HG03025 (cell line): ENCODE data around the gene EIF5A.

ENCODE experiments used
- ATAC-seq: cut with Tn5 transposase; IDR thresholded peaks from one replicate; pipeline ENCODE4 v1.9.1; 2021; ENCODE audit warnings: mild to moderate bottlenecking, moderate library complexity; ENCODE audit not compliant: unreplicated experiment, low FRiP score

The EIF5A gene

DNA sequence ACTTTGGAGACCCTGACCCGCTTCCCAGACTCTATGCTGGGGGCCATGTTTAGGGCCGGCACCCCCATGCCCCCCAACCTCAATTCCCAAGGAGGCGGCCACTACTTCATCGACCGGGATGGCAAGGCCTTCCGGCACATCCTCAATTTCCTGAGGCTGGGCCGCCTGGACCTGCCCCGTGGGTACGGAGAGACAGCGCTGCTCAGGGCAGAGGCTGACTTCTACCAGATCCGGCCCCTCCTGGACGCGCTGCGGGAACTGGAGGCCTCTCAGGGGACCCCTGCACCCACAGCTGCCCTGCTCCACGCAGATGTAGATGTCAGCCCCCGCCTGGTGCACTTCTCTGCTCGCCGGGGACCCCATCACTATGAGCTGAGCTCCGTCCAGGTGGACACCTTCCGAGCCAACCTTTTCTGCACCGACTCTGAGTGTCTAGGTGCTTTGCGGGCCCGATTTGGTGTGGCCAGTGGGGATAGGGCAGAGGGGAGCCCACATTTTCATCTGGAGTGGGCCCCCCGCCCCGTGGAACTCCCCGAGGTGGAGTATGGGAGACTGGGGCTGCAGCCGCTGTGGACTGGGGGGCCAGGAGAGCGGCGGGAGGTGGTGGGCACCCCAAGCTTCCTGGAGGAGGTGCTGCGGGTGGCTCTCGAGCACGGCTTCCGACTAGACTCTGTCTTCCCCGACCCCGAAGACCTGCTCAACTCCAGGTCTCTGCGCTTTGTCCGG lies 45.6 kb downstream of the EIF5A start:
- no peak for ATAC-seq

- ATAC-seq, result no peak
These were observed 46.9 kb downstream of the EIF5A start for GRCh38 chr17:7354262-7354843.

DNA sequence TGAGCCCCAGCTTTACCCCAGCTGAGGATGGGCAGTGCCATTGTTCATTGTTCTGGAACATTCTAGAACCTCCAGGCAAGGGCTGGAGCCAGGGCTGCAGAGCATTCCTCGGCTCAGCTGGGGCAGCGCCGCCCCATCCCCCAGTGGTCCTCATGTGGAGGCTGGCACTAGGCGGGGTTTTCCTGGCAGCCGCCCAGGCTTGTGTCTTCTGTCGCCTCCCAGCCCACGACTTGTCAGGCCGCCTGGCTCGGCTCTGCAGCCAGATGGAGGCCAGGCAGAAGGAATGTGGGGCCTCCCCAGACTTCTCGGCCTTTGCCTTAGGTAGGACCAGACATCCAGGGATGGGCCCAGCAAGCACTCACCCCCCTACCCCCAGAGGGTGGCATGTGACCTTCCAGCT lies 47.6 kb downstream of the EIF5A start, which contains the start of gene TMEM95:
TSS of gene TMEM95 (plus strand) at position 104 of the 400 bp plus-strand sequence. CDS start at position 153, 49 bp downstream.
- no peak for ATAC-seq

DNA sequence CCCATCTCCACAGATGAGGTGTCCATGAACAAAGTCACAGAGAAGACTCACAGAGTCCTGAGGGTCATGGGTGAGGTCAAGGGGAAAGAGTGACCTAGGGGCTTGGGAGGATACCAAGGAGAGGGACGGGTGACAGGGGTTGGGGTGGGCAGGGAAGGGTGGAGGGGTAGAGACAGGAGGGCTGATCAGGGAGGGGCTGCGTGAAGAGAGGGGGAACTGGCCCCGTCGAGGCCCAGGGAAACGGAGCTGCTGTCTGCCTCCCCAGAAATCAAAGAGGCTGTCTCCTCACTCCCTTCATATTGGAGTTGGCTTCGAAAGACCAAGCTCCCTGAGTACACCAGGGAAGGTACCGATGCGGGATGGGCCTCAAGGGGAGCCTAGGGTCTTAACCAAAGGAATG lies 48.1 kb downstream of the EIF5A start:
- ATAC-seq, result no peak

DNA sequence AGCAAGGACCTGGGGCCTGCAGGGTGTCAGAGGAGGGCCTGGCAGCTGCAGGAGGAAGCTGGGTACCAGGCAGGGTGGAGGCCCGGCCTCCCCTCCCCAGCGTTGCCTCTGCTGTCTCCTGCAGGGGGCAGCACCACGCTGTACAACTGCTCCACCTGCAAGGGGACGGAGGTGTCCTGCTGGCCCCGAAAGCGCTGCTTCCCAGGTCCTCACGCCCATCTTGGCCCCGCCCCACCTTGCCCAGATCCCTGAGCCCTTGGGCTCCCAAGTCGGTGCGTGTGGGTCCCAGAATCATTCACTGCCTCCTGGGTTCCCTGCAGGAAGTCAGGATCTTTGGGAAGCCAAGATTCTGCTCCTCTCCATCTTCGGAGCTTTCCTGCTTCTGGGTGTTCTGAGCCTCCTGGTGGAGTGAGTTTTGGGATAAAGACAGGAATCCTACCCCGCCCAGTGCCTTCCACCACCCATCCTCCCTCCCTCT lies 48.7 kb downstream of the EIF5A start:
- no peak for ATAC-seq

- ATAC-seq, result no peak
These were observed 49.3 kb downstream of the EIF5A start for GRCh38 chr17:7356756-7357155.

- ATAC-seq, result no peak
These were observed 50.0 kb downstream of the EIF5A start for GRCh38 chr17:7357381-7357780.

DNA sequence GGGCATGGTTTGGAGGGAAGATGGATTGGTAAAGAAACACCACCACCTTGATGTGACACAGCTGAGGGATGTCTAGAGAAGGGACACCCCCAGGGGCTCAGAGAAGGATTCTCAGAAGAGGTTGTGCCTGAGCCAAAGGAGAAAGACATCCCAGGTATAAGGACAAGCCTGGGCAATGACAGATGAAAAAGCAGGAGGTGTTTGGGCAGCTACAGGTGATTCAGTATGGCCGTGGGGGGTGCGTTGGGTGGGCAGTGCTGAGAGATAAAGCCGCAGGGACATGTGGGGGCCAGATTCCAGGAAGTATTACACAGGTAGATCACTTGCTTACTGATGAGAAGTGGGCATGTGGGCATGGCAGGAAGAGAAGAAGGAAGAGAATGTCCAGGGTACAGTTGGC lies 54.5 kb downstream of the EIF5A start:
- ATAC-seq, result no peak
